Large intestine (tissue), 3 donors: ENCODE data around the gene ETV7. TPM values are rescaled to one million over a fixed set of nuclear protein-coding genes. Genes with fewer than 3 reads are reported as not detected.
A peak's percentile ranks its signal among the peaks of the same experiment; 100 is the strongest.
"Not testable (repeated sequence)": the region's sequence is repeated elsewhere in the genome, so short reads cannot be mapped to it uniquely, and the experiment has no call there.

Experiments used
- DNase-seq, 2 donors: peaks; one replicate each; pipeline versions ENCODE4 v3.0.0 to v3.0.0-alpha.2; 2013
- H3K27ac ChIP-seq: one replicate; pipeline ENCODE4 v1.5.1; 2013; ENCODE audit warnings: low read length
- H3K27me3 ChIP-seq: 2 replicates; pipeline ENCODE4 v1.6.1; 2013; ENCODE audit warnings: low read length; ENCODE audit not compliant: control insufficient read depth, insufficient read depth
- H3K36me3 ChIP-seq: 2 replicates; pipeline ENCODE4 v1.6.1; 2013; ENCODE audit warnings: low read length; ENCODE audit not compliant: control insufficient read depth, insufficient read depth
- H3K4me1 ChIP-seq: one replicate; pipeline ENCODE4 v1.6.1; 2013; ENCODE audit warnings: low read length; ENCODE audit not compliant: control insufficient read depth, insufficient read depth
- H3K4me3 ChIP-seq: one replicate; pipeline ENCODE4 v1.5.1; 2013; ENCODE audit warnings: low read length
- H3K9me3 ChIP-seq: one replicate; pipeline ENCODE4 v1.6.1; 2013; ENCODE audit warnings: mild to moderate bottlenecking, low read depth, low read length, moderate library complexity; ENCODE audit not compliant: control insufficient read depth
- WGBS: methylation state at CpG from one replicate; pipeline ENCODE4 v1.1.5; 2013; ENCODE audit warnings: low lambda C conversion rate; ENCODE audit not compliant: insufficient coverage; 5-methylcytosine and 5-hydroxymethylcytosine counted together
- polyA plus RNA-seq: library from polyadenylated mRNA; unstranded; fragments of 120-200 nt; gene quantifications from one replicate; pipeline ENCODE4 v1.2.1, GENCODE V29; 2013

Gene ETV7
- polyA plus RNA-seq, 1 donor, result 9.3 TPM

DNA sequence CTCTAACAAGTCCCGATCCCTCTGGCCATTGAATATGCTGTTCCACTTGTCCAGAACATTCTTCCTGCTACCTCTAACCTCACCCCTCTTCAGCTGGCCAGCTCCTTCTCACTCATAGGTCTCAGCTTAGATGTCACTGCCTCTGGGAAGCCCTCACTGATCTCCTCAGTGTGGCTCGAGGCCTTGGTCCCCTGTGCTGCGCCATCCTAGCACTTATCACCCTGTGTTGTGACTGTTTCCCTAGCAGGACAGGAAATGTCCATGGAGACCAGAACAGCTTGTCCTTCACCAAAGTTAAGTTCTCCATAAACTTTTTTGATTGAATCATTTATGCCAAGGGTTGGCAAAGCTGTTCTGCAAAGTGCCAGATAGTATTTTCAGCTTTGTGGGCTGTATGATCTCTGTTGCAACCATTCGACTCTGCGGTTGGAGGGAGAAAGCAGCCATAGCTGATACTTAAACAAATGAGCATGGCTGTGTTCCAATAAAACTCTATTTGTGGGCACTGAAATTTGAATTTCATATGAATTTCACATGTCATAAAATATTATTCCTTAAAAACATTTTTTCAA, 44.3 kb downstream of the ETV7 start:
- Histone ChIP-seq H3K4me1 (peaks cover 39% of the 10 kb centered on the region), H3K4me3 (no peak overlapping the region), H3K27me3 (no peaks in the 10 kb centered on the region), H3K9me3 (no peaks in the 10 kb centered on the region), H3K27ac (no peak overlapping the region), H3K36me3 (no peaks in the 10 kb centered on the region)
- WGBS, result no CpG with 5 or more reads among the region's 5 CpGs
- no peak for DNase-seq

DNA sequence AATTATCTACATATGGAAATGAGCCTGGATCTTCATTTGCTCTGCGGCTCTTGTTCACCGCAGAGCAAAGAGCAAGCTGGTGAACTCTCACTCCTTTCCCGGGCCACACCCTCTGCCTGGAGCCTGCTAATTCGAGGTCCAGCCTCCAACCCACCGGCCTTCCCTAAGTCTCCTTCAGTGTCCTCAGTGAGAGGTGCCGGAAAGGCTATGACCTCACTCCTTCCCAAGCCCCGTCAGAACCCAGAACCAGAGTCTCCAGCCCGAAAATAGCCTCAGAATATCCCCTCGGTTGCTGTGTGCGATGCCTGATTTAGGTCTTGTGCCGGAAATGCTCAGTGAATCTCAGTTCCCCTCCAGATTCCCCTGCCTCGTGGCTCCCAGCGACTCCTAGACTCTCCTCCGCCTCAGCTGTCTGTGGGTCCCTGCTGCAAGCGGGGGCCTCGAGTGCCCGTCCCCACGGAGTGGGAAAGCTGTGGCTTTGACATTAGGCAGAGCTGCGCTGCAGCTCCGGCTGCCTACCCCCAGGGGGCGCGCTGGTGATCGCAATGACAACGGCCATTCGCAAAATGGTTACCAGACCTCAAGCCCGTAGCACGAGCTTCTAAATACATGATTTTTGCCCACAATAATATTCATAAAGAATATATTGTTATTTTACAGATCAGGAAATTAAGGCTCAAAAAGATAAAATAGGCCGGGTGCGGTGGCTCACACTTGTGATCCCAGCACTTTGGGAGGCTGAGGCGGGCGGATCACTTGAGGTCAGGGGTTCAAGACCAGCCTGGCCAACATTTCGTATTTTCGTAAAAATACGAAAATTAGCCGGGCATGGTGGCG, 46.6 kb downstream of the ETV7 start:
- Histone ChIP-seq H3K4me1 (peaks cover 39% of the 10 kb centered on the region), H3K27me3 (no peaks in the 10 kb centered on the region), H3K4me3 (peak overlapping the region; percentile 27), H3K9me3 (no peaks in the 10 kb centered on the region), H3K36me3 (no peaks in the 10 kb centered on the region), H3K27ac (peak overlapping the region; percentile 77)
- no CpG with 5 or more reads among the region's 36 CpGs for WGBS
- peak; percentile 81 to 91 for DNase-seq

DNA sequence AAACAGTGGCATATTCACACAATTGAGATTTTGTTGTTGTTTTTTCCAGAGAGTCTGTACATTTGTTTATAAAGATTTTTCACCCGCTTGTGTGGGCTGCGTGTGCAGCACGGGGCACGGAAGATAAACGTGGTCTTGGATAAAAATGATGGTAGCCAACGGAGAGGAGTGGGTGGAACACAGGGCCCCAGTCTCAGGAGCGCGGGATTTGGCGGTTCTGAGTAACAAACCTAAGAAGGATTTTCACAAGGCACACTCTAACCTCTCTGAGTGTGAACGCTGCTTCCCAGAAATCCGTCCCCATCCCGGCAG, 47.2 kb downstream of the ETV7 start:
- Histone ChIP-seq H3K4me3 (no peak overlapping the region), H3K27me3 (no peaks in the 10 kb centered on the region), H3K9me3 (no peaks in the 10 kb centered on the region), H3K36me3 (no peaks in the 10 kb centered on the region), H3K4me1 (peaks cover 45% of the 10 kb centered on the region), H3K27ac (peak overlapping the region; percentile 77)
- WGBS, result no CpG with 5 or more reads among the region's 12 CpGs
- DNase-seq, result no peak

DNA sequence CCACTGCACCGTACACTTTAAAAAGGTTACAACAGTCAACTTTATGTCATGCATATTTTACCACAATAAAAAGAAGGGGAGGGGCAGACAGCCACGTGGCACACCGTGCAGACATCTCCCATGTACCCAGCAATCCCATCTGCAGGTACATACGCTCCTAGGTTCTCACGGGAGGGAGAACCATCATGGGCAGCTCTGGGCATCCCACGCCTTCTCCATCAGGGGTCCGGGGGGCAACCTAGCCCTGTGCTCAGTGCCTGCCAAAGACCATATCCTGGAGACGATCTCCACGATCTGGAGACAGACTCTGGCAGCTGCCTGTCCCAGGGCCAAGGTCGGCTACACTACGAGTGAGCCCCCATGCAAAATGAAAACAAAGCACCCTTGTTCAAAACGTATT, 48.3 kb downstream of the ETV7 start:
- peak in 1 of 2 donors; percentile 84 for DNase-seq
- no peak overlapping the region for H3K4me3 ChIP-seq
- H3K27ac ChIP-seq, result no peak overlapping the region
- H3K27me3 ChIP-seq, result no peaks in the 10 kb centered on the region
- H3K4me1 ChIP-seq, result peaks cover 53% of the 10 kb centered on the region
- no peaks in the 10 kb centered on the region for H3K36me3 ChIP-seq
- peaks cover under 1% of the 10 kb centered on the region for H3K9me3 ChIP-seq
- WGBS, result 50% methylated on average over 1 of the region's 12 CpGs

DNA sequence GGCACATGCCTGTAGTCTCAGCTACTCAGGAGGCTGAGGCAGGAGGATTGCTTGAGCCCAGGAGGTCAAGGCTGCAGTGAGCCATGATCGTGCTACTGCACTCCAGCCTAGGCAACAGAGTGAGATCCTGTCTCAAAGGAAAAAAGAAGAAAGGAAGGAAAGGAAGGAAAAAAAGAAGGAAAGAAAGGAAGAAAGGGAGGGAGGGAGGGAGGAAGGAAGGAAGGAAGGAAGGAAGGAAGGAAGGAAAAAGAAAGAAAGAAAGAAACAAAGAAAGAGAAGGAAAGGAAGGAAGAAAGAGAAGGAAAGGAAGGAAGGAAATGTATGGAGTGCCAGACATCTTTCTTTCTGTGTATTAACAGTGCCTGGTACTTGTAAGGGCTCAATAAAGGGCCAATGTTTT, 49.2 kb downstream of the ETV7 start:
- H3K36me3 ChIP-seq, H3K27ac ChIP-seq, H3K4me3 ChIP-seq, H3K9me3 ChIP-seq, H3K27me3 ChIP-seq, DNase-seq: not testable (repeated sequence)
- no CpG with 5 or more reads among the region's 1 CpG for WGBS
- peaks cover 62% of the 10 kb centered on the region for H3K4me1 ChIP-seq

DNA sequence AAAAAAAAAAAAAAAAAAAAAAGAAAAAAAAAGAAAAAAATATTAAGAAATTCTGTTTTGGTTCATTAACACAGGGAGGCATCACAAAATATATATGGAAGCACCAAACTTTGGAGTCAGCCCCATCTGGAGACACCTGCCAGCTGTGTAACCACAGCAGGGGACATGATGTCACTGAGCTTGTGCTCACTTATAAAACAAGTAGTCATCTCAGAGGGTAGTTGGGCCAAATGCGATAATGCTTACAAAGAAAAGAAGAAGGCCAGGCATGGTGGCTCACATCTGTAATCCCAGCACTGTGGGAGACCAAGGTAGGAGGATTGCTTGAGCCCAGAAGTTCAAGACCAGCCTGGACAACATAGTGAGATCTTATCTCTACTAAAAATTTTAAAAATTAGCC, 49.7 kb downstream of the ETV7 start:
- Histone ChIP-seq H3K27ac (no peak overlapping the region), H3K36me3 (no peaks in the 10 kb centered on the region), H3K4me1 (peaks cover 66% of the 10 kb centered on the region), H3K4me3 (no peak overlapping the region), H3K27me3 (no peaks in the 10 kb centered on the region), H3K9me3 (peaks cover 3% of the 10 kb centered on the region)
- no CpG with 5 or more reads among the region's 1 CpG for WGBS
- no peak for DNase-seq

DNA sequence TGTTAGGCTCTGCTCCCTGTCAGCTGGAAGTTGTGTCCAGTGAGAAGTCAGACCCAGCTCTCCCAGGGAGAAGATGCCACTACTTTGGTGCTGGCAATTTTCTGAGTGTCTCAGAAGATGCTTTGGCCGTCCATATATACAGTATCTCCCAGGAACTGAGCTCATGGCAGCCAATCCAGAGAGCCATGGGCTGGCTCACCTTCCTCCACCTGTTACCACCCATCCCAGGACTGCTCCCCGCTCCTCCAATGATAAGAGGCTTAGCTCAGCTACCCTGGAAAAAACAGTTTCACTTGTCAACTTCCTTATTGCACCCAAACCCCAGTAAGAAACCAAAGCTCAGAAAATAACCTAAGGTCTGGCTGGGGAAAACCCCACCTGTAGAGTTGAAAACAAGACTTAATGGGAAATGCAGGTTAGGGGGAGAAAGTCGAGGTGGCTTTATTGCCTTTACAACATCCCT, 50.7 kb downstream of the ETV7 start, which contains the start of gene BNIP5:
TSS of gene BNIP5 (minus strand) at position 110 of the 463 bp plus-strand sequence. CDS start 6,198 bp downstream, outside the sequence.
- no CpG with 5 or more reads among the region's 3 CpGs for WGBS
- H3K4me3 ChIP-seq, result peak within 1 kb of the TSS; percentile 30
- H3K36me3 ChIP-seq, result no peaks in the 10 kb centered on the region
- H3K27me3 ChIP-seq, result no peaks in the 10 kb centered on the region
- H3K9me3 ChIP-seq, result peaks cover 3% of the 10 kb centered on the region
- peak within 1 kb of the TSS; percentile 96 for H3K27ac ChIP-seq
- peaks cover 66% of the 10 kb centered on the region for H3K4me1 ChIP-seq
- peak; percentile 95 to 98 for DNase-seq

DNA sequence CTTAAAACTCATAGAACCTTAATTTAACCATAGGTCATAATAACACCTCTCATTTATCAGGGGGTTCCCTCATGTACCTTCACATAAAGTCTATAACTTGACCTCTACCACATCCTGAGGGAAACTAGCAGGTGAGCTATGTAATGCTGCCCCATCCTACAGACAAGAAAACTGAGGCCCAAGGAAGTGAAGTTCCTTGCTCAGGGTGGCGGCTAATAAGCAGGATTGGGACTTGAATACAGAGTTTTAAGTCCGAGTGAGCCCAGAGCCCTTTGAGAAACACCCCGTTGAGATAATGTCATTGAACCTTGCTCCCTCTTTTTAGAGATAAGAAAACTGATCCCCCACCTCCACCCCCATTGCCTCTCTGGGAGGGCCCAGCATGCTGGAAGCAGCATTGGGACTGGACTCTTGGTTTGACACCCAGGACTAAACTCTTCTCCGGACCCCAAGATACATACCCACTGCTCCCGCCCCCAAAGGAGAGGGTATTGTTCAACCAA, 51.2 kb downstream of the ETV7 start:
- Histone ChIP-seq H3K4me3 (peak overlapping the region; percentile 30), H3K4me1 (peaks cover 66% of the 10 kb centered on the region), H3K9me3 (peaks cover 3% of the 10 kb centered on the region), H3K27ac (peak overlapping the region; percentile 96), H3K27me3 (no peaks in the 10 kb centered on the region), H3K36me3 (no peaks in the 10 kb centered on the region)
- WGBS, result no CpG with 5 or more reads among the region's 5 CpGs
- peak; percentile 54 to 85 for DNase-seq

DNA sequence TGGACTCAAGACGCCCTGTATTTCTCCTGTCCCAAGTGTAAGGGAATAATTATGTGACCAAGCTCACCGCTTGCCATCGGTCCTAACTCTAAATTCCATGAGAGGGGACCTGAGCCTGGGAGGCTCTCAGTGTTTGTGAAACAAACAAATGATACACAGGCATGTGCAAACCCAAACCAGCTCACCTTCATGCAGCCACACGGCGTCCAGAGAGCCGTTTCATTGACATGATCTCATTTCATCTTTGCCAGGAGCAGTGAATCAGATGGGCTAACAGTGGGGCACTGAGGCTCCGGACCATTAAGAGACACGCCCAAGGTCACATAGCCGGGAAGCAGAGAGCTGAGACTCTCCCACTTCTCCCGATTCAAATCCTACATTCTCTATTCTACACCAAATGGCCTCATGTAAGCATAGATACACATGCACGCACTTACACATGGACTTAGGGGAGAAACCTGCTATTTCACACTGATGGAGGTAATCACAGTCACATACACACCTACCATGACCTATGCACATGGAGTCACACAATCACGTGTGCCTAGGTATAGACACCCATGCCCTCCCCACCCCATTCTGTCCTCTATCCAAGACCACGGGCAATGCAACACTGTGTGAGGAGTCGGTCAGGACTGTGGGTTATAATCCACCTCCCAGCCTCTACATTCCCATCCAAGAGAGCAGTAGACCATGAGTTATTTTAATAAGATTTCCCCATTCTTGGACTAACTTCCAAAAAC, 51.8 kb downstream of the ETV7 start:
- WGBS, result no CpG with 5 or more reads among the region's 14 CpGs
- H3K27ac ChIP-seq, result peak overlapping the region; percentile 96
- peaks cover 3% of the 10 kb centered on the region for H3K9me3 ChIP-seq
- peak in 1 of 2 donors; percentile 68 for DNase-seq
- no peaks in the 10 kb centered on the region for H3K27me3 ChIP-seq
- peak overlapping the region; percentile 30 for H3K4me3 ChIP-seq
- H3K36me3 ChIP-seq, result no peaks in the 10 kb centered on the region
- peaks cover 61% of the 10 kb centered on the region for H3K4me1 ChIP-seq

DNA sequence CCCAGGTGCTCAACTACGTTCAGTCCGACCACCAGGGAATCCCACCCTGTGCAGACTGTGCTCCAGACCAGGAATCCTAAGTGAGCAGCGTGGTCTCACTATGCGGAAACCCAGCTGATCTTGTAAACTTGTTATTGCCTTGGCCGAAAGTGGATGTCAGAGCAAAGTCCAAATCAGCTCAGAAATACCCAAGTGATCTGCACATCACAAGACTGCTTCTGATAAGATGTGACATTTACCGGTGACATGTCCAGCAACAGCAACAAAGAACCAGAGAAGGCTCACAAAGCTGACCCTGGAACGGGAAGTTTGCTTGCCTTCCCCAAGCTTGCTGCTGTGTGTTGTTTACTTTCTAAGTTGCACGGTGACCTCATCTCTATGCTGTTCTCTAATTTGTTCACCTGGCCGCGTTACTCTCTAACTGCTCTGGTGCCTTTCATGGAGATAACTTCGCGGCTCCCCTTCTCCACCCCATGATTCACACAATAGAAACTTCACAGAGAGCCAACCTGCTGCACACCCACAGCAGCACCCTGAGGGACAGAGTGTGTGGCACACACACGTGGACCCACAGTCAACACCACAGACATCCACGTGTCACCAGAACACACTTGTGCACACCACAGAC, 52.5 kb downstream of the ETV7 start:
- Histone ChIP-seq H3K9me3 (peaks cover 3% of the 10 kb centered on the region), H3K4me3 (peak overlapping the region; percentile 30), H3K27me3 (no peaks in the 10 kb centered on the region), H3K27ac (peak overlapping the region; percentile 96), H3K36me3 (peaks cover 5% of the 10 kb centered on the region), H3K4me1 (peaks cover 55% of the 10 kb centered on the region)
- DNase-seq, result peak; percentile 91 to 97
- 10% methylated on average over 4 of the region's 14 CpGs for WGBS
